ENCODE data around the gene MRAS. TPM values are rescaled to one million over a fixed set of nuclear protein-coding genes. Genes with fewer than 3 reads are reported as not detected.

The MRAS gene
- total RNA-seq, 1 donor from 2014 or later, result 55.4 TPM

- FAIRE-seq (no peak), DNase-seq (ENCODE audit: low read depth) (no peak)
- Histone ChIP-seq H4K20me1 (ENCODE audit: insufficient read depth, low read length) (no peaks in the 10 kb centered on the region), H3K4me2 (ENCODE audit: low read length) (no peak overlapping the region), H3K27me3 (ENCODE audit: insufficient read depth, low read length) (no peaks in the 10 kb centered on the region), H2AFZ (ENCODE audit: low read depth, low read length) (no peak overlapping the region), H3K4me1 (ENCODE audit: insufficient read depth, low read length) (no peaks in the 10 kb centered on the region), H3K27ac (ENCODE audit: low read depth, low read length) (no peak overlapping the region), H3K9ac (ENCODE audit: low read length) (no peak overlapping the region), H3K4me3 (ENCODE audit: insufficient read depth, low read depth, low read length) (no peak overlapping the region), H3K79me2 (ENCODE audit: insufficient read depth, low read length) (no peaks in the 10 kb centered on the region), H3K36me3 (ENCODE audit: insufficient read depth, low read length) (peaks cover 5% of the 10 kb centered on the region), H3K9me3 (ENCODE audit: insufficient read depth, low read depth, low read length) (no peaks in the 10 kb centered on the region)
- peaks cover 14% of the 10 kb centered on the region for H3K4me1 Mint-ChIP-seq (ENCODE audit: low read depth, unreplicated experiment)
- H3K36me3 Mint-ChIP-seq (ENCODE audit: low read depth, unreplicated experiment), result peaks cover 39% of the 10 kb centered on the region
- peaks cover 8% of the 10 kb centered on the region for H3K27me3 Mint-ChIP-seq (ENCODE audit: low read depth, unreplicated experiment)
- H3K4me3 Mint-ChIP-seq (ENCODE audit: unreplicated experiment), result no peak overlapping the region
- TF ChIP-seq CTCF (IDR thresholded peaks at IDR 0.05; ENCODE audit: insufficient read depth, low read depth, low read length) (no peak), EZH2 (IDR thresholded peaks at IDR 0.05; ENCODE audit: insufficient read depth, low read length) (no peak)
- H3K27ac Mint-ChIP-seq (ENCODE audit: unreplicated experiment), result no peak overlapping the region
- H3K9me3 Mint-ChIP-seq (ENCODE audit: unreplicated experiment), result peaks cover 2% of the 10 kb centered on the region
Observed at GRCh38 chr3:138405486-138405885, 57.1 kb downstream of the MRAS start.

- Mint-ChIP-seq H3K9me3 (ENCODE audit: unreplicated experiment) (peaks cover 2% of the 10 kb centered on the region), H3K4me1 (ENCODE audit: low read depth, unreplicated experiment) (peaks cover 6% of the 10 kb centered on the region), H3K27ac (ENCODE audit: unreplicated experiment) (no peak overlapping the region), H3K27me3 (ENCODE audit: low read depth, unreplicated experiment) (peaks cover 8% of the 10 kb centered on the region), H3K4me3 (ENCODE audit: unreplicated experiment) (no peak overlapping the region), H3K36me3 (ENCODE audit: low read depth, unreplicated experiment) (peaks cover 37% of the 10 kb centered on the region)
- no peak for FAIRE-seq
- Histone ChIP-seq H3K4me2 (ENCODE audit: low read length) (no peak overlapping the region), H3K9ac (ENCODE audit: low read length) (no peak overlapping the region), H3K4me1 (ENCODE audit: insufficient read depth, low read length) (no peaks in the 10 kb centered on the region), H3K27me3 (ENCODE audit: insufficient read depth, low read length) (no peaks in the 10 kb centered on the region), H4K20me1 (ENCODE audit: insufficient read depth, low read length) (no peaks in the 10 kb centered on the region), H3K9me3 (ENCODE audit: insufficient read depth, low read depth, low read length) (no peaks in the 10 kb centered on the region), H3K27ac (ENCODE audit: low read depth, low read length) (no peak overlapping the region), H3K36me3 (ENCODE audit: insufficient read depth, low read length) (peaks cover 5% of the 10 kb centered on the region), H3K79me2 (ENCODE audit: insufficient read depth, low read length) (no peaks in the 10 kb centered on the region), H2AFZ (ENCODE audit: low read depth, low read length) (no peak overlapping the region), H3K4me3 (ENCODE audit: insufficient read depth, low read depth, low read length) (no peak overlapping the region)
- no peak for DNase-seq (ENCODE audit: low read depth)
- TF ChIP-seq EZH2 (IDR thresholded peaks at IDR 0.05; ENCODE audit: insufficient read depth, low read length), result no peak
- no peak for TF ChIP-seq CTCF (IDR thresholded peaks at IDR 0.05; ENCODE audit: insufficient read depth, low read depth, low read length)
Observed at GRCh38 chr3:138406606-138407005, 58.2 kb downstream of the MRAS start.

- no peak for FAIRE-seq
- no peak overlapping the region for H3K9ac ChIP-seq (ENCODE audit: low read length)
- no peak for TF ChIP-seq CTCF (IDR thresholded peaks at IDR 0.05; ENCODE audit: insufficient read depth, low read depth, low read length)
- TF ChIP-seq EZH2 (IDR thresholded peaks at IDR 0.05; ENCODE audit: insufficient read depth, low read length), result no peak
Observed at GRCh38 chr3:138407236-138407907, 59.0 kb downstream of the MRAS start.

More at GRCh38 chr3:138407236-138407907, 59.0 kb downstream of the MRAS start:
- Histone ChIP-seq H3K79me2 (ENCODE audit: insufficient read depth, low read length) (no peaks in the 10 kb centered on the region), H3K4me3 (ENCODE audit: insufficient read depth, low read depth, low read length) (no peak overlapping the region), H2AFZ (ENCODE audit: low read depth, low read length) (no peak overlapping the region), H3K4me2 (ENCODE audit: low read length) (no peak overlapping the region), H3K36me3 (ENCODE audit: insufficient read depth, low read length) (peaks cover 5% of the 10 kb centered on the region), H4K20me1 (ENCODE audit: insufficient read depth, low read length) (no peaks in the 10 kb centered on the region), H3K4me1 (ENCODE audit: insufficient read depth, low read length) (no peaks in the 10 kb centered on the region), H3K9me3 (ENCODE audit: insufficient read depth, low read depth, low read length) (no peaks in the 10 kb centered on the region), H3K27ac (ENCODE audit: low read depth, low read length) (no peak overlapping the region), H3K27me3 (ENCODE audit: insufficient read depth, low read length) (no peaks in the 10 kb centered on the region)
- H3K36me3 Mint-ChIP-seq (ENCODE audit: low read depth, unreplicated experiment), result peaks cover 34% of the 10 kb centered on the region
- no peak overlapping the region for H3K27ac Mint-ChIP-seq (ENCODE audit: unreplicated experiment)
- DNase-seq (ENCODE audit: low read depth), result no peak
- peaks cover 2% of the 10 kb centered on the region for H3K4me1 Mint-ChIP-seq (ENCODE audit: low read depth, unreplicated experiment)
- peaks cover 8% of the 10 kb centered on the region for H3K27me3 Mint-ChIP-seq (ENCODE audit: low read depth, unreplicated experiment)
- H3K4me3 Mint-ChIP-seq (ENCODE audit: unreplicated experiment), result no peak overlapping the region
- H3K9me3 Mint-ChIP-seq (ENCODE audit: unreplicated experiment), result peaks cover 2% of the 10 kb centered on the region
